GM21825 (cell line): ENCODE measurements around the gene ADAMTS6.
A peak's percentile ranks its signal among the peaks of the same experiment; 100 is the strongest.

Source experiments
- ATAC-seq: cut with Tn5 transposase; IDR thresholded peaks from one replicate; pipeline ENCODE4 v1.9.1; 2021; ENCODE audit warnings: mild to moderate bottlenecking, moderate library complexity; ENCODE audit not compliant: unreplicated experiment

Gene ADAMTS6

DNA sequence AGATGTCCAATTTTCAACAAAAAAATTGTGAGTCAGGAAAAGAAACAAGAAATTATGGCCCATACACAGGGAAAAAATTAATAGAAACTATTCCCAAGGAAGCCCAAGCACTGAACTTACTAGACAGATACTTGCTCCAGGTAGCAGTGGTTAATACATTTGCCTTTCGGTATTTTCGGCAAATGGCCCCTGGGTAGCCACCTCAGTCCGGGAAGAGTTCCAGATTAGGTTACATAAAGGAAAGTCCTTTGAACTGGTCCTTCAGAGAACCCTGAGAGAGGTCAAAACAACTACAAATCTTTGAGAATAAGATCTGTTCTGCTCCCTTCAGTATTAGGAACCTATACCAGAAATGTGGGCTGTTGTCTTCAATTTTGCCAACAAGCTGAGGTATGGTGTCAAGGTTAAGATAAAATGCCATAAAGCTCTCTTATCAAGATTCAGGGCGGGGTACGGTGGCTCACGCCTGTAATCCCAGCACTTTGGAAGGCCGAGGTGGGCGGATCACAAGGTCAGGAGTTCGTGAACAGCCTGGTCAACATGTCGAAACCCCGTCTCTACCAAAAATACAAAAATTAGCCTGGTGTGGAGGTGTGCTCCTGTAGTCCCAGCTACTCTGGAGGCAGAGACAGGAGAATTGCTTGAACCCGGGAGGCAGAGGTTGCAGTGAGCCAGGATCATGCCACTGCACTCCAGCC, 369.6 kb downstream of the ADAMTS6 start:
- ATAC-seq: no peak

DNA sequence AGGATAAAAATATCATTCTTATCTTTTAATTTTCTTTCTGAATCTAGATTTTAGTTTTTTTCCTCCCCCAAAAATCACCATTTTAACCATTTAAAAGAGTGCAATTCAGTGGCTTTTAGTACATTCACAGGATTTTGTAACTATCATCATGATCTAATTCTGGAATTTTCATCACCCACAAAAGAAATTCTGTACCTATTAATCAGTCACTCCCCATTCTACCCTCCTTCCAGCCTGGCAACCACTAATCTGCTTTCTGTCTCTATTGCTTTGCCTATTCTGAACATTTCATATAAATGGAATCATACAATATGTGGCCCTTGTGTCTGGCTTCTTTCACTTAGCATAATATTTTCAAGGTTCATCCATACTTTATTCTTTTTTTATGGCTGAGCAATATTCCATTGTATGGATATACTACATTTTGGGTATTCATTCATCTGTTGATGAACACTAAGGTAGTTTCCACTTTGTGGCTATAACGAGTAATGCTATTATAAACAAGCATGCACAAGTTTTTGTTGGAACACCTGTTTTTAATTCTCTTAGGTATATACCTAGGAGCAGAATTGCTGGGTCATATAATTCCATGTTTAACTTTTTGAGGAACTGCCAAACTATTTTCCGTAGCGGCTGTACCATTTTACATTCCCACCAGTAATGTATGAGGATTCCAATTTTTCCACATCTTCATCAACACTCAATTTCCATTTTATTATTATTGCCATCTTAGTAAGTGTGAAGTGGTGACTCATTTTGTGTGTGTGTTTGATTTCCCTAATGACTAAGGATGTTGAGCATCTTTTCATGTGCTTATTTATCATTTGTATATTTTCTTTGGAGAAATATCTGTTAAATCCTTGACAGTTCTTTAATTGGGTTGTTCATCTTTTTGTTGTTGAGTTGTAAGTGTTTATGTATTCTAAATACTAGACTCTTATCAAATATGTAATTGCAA, 372.7 kb downstream of the ADAMTS6 start:
- no peak for ATAC-seq

DNA sequence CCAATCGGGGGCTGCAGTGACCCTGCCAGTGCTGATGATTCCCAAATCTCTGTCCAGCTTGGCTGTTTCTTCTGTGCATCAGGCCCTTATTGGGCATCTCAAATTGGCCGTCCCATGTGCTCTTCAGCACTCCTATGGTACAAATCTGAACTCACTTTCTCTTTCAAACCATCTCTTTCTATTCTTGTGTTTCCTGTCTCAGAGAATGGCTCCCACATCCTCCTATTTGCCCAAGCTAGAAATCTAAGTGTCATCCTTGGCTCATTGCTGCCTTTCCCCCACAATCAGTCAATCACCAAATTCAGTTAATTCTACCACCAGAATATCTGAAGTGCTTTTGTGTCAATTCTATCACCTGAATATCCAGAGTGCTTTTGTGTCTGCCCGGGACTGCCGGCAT, 376.4 kb downstream of the ADAMTS6 start:
- peak; percentile 39 for ATAC-seq

DNA sequence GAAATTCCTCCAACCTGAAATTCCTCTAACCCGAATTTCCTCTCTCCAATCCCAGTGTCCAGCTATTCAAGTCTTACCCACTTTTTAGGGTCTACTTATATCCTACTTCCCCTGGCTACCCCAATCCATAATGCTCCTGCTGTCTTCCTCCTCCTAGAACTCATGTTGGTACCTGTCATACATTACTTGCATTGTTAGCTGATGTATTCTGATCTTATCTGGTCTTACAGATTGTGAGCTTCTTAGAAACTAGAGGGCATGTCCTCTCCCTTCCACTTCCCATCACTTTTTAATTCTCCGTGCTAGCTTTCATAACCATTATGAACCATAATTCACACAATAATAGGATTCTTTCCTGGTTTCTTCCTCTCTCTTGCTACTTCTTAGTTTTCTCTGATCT, 376.9 kb downstream of the ADAMTS6 start:
- ATAC-seq: no peak

DNA sequence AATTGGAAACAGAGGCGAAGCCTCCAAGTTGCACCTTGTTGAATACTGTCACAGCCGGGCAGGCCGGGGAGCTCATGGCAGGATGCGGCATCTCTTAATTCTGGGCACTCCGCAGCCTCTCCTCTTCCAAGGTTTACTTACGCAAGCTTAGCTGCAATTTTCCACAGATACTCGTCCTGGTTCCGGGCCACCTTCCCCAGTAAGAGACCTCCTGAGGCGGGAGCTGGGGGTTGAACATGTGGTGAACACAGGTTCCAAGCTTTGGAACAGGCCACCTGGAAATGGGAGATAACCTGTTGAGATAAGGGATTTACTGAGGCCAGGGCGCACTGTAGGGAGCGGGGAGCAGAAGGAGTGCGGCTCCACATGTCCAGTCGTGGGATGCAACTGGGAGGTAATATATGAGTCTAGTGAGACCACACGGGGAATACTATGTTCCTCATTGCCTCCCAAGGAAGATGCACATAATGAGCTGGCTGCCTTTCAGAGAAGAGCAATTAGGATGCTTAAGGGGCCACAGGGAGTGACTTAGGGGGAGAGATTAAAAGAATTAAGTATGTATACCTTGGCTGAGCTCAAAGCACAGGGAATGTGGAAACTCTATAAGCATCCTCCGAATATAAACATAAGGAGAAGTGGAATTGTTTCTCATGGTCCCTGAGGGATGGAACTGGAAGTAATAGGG, 377.8 kb downstream of the ADAMTS6 start:
- no peak for ATAC-seq

DNA sequence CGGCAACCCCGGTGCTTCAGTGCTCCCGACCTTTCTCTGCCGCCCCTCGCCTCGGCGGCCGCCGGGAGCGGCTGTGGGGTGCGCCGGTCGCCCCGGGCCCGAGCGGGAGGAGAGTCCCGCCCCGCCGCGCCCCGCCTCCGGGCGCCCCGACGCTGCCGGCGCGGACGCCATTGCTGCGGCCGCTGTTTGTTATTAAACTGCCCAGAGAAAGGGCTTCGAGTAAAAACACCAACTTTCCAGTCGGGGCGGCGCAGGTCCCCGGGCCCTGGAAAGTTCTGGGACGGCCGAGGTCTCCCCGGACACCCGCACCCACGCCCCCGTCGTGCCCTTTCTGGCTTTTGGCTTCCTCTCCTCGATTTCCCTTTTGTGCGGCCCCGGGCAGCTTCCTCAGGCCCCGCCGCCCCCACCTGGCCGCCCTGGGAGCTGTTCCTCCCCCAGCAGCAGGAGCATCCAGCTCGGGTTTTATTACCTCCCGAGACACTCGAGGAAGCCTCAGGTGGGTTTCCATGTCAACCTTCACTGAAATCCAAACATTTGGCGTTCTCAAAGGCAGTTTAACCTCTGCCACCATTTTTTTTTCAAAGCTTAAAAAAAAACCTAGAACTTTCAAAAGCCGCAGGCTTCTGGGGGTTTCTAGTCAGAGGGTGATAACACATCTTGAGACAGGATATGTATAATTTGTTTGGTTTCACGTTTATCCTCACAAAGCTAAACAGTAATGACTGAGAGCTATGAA, 378.6 kb downstream of the ADAMTS6 start:
- ATAC-seq: peak; percentile 67

DNA sequence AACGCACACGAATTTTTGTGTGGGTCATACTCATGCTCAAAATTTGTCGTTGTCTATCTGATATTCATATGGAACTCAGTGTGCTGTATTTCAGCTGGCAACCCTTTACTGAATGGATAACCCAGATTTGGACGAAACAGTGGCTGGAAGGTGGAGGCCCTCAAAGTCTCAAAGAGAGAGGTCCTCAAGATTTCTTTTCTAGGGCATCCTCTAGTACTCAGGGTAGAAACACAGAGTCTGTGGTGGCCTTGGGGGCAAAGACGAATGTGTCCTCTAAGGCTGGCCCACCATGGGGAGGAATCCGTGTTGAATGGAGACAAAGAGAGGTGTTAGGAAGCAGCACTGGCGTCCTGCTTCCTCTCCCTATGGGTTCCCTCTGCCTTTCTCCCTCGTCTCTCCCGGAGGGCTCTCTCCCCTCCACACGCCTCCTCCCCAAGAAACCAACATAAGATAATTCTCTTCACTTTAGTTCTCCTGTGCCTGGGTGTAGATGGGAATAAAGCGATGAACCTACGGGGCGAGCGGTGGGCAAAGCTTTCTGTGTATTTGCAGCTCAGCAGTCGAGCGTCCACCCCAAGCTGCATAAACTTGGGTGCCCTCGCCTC, 379.2 kb downstream of the ADAMTS6 start:
- no peak for ATAC-seq

DNA sequence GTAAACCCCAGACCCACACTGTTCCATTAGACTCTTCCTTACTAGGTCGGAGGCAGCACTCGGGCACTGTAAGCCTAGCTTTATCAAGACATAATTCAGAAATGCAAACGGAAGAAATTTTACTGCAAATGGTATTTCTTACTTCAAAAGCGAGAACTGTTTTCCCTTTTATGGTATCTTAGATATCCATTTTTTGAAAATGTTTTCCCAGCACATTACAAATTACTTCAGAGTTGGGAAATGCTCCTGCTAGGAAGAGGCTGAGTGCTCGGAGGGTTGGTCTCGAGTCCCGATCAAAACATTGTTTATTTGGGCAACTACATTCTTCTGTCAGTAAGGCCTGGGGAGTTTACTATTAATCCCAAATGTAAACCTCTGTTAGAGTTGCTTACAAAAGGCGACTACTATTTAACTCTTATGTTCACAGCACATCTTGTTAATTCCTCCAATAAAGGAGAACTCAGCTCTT, 380.1 kb downstream of the ADAMTS6 start:
- ATAC-seq: no peak

DNA sequence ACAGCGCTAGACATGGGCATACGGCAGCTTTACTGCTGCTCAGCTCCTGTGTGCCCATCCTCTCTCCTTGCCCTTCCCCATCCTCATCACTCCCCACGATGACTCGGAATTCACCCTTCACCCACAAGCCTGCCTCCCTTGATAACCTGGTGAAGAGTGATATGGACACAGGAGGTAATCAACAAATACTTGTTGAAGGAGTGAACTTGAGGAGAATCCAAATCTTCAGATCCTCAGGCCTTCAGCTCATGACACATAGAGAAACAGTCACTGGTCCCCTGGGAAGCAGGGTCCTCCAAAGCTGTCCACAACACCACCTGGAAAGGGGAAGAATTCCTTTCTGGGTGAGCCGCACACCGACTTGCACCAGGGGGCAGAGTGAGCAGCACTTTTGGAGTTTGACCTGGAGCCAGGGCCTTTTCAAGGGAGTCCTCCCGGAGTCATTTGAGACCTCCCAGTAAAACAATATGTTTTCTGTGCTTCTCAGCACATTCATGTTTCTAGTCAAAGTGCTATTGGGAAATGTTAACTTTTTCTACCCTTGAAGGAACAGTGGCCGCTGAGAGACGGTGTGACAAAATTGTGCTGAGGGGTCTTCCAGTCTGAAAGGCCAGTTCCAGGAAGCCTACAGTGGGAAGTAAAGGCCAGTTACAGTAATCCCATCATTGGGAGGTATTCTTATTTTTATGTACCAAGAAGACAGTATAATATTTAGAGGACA, 380.6 kb downstream of the ADAMTS6 start:
- ATAC-seq: no peak
